Transverse colon (tissue), 3 donors: Measurements from ENCODE around the gene PRKG1.

Source experiments
- CTCF ChIP-seq, 5 experiments: fragments of 200-600 bp in 3 of 5; fragments of 450-650 bp in 2 of 5; sonication (generic) in 3 of 5; IDR thresholded peaks; 1 replicate in 2 of 5; 2 replicates in 3 of 5; pipeline ENCODE4 v1.5.1; 2016 to 2017; ENCODE audit warnings: antibody characterized with exemption in 5 of 5, inconsistent platforms in 3 of 5, mild to moderate bottlenecking in 2 of 5, moderate library complexity in 1 of 5
- POLR2A ChIP-seq: fragments of 450-650 bp; IDR thresholded peaks from one replicate; pipeline ENCODE4 v1.6.1; 2016; ENCODE audit warnings: antibody characterized with exemption, mild to moderate bottlenecking, moderate library complexity

GRCh38 chr10:51035344-51035743 is 38.9 kb upstream of the PRKG1 start:
- no peak for TF ChIP-seq CTCF (IDR thresholded peaks at IDR 0.05)
- TF ChIP-seq POLR2A = no peak
